ENCODE data around the gene PEX13.

The PEX13 gene

DNA sequence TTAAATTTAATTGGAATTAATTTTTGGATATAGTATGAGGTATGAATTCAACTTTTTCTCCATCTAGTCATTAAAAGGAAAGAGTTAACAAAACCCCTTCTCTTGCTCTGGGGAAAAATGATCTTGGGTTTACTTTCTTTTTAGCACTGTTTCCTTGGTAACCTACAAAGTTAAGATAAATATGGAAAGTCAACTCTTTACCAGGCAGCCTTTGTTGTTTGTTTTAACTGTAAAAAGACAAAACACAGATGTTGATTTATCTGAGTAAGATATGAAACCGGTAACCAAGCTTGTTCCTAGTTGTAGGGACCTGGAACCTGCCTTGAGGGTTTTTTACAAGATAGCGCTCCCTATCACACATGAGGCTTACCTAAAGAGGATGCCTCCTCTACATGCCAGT lies 38.0 kb downstream of the PEX13 start:
- Histone ChIP-seq H3K4me1 (ENCODE audit: control extremely low read depth in 1 of 4, control insufficient read depth in 4 of 4, insufficient read depth in 4 of 4, low read length in 3 of 4) (peaks cover 0 to 5% (median 2%) of the 10 kb centered on the region in 4 experiments), H3K36me3 (ENCODE audit: control insufficient read depth in 4 of 4, insufficient read depth in 4 of 4, low read length in 3 of 4) (peaks cover 2 to 19% (median 8%) of the 10 kb centered on the region in 4 experiments), H3K27ac (ENCODE audit: insufficient read depth in 1 of 2, low read depth in 1 of 2, low read length in 2 of 2, poor library complexity in 1 of 2, severe bottlenecking in 2 of 2) (peak overlapping the region; percentile 67 to 80), H3K4me3 (ENCODE audit: control insufficient read depth in 1 of 7, extremely low read depth in 1 of 7, insufficient read depth in 4 of 7, low read depth in 2 of 7, low read length in 6 of 7) (no peak overlapping the region), H3K27me3 (replicated peaks in 2 of 5; ENCODE audit: control insufficient read depth in 4 of 5, insufficient read depth in 5 of 5, low read length in 4 of 5) (no peaks in the 10 kb centered on the region), H3K9me3 (ENCODE audit: control extremely low read depth in 1 of 5, control insufficient read depth in 4 of 5, insufficient read depth in 2 of 5, low read depth in 1 of 5, low read length in 4 of 5) (no peaks in the 10 kb centered on the region)
- DNase-seq = peak; percentile 25 to 79 (median 72)
- WGBS (ENCODE audit: insufficient coverage) = 90% methylated on average over 2 of the region's 2 CpGs
- CTCF ChIA-PET = no interaction called here
- POLR2A ChIA-PET = no interaction called here

DNA sequence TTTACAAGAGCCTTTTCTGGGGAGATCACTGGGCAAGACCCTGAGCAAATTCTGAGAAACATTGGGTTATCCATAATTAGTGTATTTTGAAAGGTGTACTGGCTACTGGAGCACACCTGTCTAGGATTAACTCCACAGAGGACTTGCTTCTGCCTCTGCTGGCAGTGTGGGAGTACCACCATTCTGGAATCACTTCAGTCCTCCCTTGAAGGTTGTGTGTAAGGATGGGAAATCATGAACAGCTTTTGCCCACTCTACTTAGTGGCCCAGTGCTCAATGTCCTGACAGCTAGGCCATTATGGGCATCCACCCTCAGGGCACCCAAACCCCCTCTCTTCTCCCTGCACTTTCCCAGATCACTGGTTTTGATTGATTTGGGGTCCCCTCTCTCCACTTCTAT lies 40.0 kb downstream of the PEX13 start:
- POLR2A ChIA-PET = no interaction called here
- CTCF ChIA-PET = no interaction called here

DNA sequence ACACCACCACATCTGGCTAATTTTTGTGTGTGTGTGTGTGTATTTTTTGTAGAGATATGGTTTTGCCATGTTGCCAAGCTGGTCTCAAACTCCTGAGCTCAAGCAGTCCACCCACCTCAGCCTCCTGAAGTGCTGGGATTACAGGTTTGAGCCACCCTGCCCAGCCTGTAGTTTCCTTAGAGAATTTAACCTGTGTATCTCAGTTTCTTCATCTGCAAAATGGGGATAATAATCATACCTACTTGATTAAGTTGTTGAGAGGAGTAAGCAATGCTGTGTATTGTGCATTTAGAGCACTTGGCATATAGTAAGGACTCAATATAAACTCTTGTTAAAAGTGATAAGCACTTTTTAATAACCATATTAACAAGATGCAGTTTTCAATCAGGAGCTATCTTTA lies 41.9 kb downstream of the PEX13 start:
- H3K9me3 ChIP-seq (ENCODE audit: control extremely low read depth in 1 of 5, control insufficient read depth in 4 of 5, insufficient read depth in 2 of 5, low read depth in 1 of 5, low read length in 4 of 5) = no peaks in the 10 kb centered on the region
- H3K4me1 ChIP-seq (ENCODE audit: control extremely low read depth in 1 of 4, control insufficient read depth in 4 of 4, insufficient read depth in 4 of 4, low read length in 3 of 4) = peaks cover 0 to 5% (median 2%) of the 10 kb centered on the region in 4 experiments
- no peaks in the 10 kb centered on the region for H3K27me3 ChIP-seq (replicated peaks in 2 of 5; ENCODE audit: control insufficient read depth in 4 of 5, insufficient read depth in 5 of 5, low read length in 4 of 5)
- H3K27ac ChIP-seq (ENCODE audit: insufficient read depth in 1 of 2, low read depth in 1 of 2, low read length in 2 of 2, poor library complexity in 1 of 2, severe bottlenecking in 2 of 2) = no peak overlapping the region
- peaks cover 0 to 10% (median 1%) of the 10 kb centered on the region in 4 experiments for H3K36me3 ChIP-seq (ENCODE audit: control insufficient read depth in 4 of 4, insufficient read depth in 4 of 4, low read length in 3 of 4)
- POLR2A ChIA-PET = no interaction called here
- CTCF ChIA-PET = interaction anchor here (0.5 to 1.0 kb wide), 2 partner anchors 14 to 17 kb away, joined by 3 read pairs; no protein-coding TSS in a partner anchor
- DNase-seq = no peak
- H3K4me3 ChIP-seq (ENCODE audit: control insufficient read depth in 1 of 7, extremely low read depth in 1 of 7, insufficient read depth in 4 of 7, low read depth in 2 of 7, low read length in 6 of 7) = no peak overlapping the region

More for the DNA sequence above, 40.0 kb downstream of the PEX13 start:
- DNase-seq = no peak
- H3K27me3 ChIP-seq (replicated peaks in 2 of 5; ENCODE audit: control insufficient read depth in 4 of 5, insufficient read depth in 5 of 5, low read length in 4 of 5) = no peaks in the 10 kb centered on the region
- no peak overlapping the region for H3K4me3 ChIP-seq (ENCODE audit: control insufficient read depth in 1 of 7, extremely low read depth in 1 of 7, insufficient read depth in 4 of 7, low read depth in 2 of 7, low read length in 6 of 7)
- no peak overlapping the region for H3K27ac ChIP-seq (ENCODE audit: insufficient read depth in 1 of 2, low read depth in 1 of 2, low read length in 2 of 2, poor library complexity in 1 of 2, severe bottlenecking in 2 of 2)
- peaks cover 2 to 16% (median 5%) of the 10 kb centered on the region in 4 experiments for H3K36me3 ChIP-seq (ENCODE audit: control insufficient read depth in 4 of 4, insufficient read depth in 4 of 4, low read length in 3 of 4)
- peaks cover 0 to 5% (median 2%) of the 10 kb centered on the region in 4 experiments for H3K4me1 ChIP-seq (ENCODE audit: control extremely low read depth in 1 of 4, control insufficient read depth in 4 of 4, insufficient read depth in 4 of 4, low read length in 3 of 4)
- H3K9me3 ChIP-seq (ENCODE audit: control extremely low read depth in 1 of 5, control insufficient read depth in 4 of 5, insufficient read depth in 2 of 5, low read depth in 1 of 5, low read length in 4 of 5) = no peaks in the 10 kb centered on the region

DNA sequence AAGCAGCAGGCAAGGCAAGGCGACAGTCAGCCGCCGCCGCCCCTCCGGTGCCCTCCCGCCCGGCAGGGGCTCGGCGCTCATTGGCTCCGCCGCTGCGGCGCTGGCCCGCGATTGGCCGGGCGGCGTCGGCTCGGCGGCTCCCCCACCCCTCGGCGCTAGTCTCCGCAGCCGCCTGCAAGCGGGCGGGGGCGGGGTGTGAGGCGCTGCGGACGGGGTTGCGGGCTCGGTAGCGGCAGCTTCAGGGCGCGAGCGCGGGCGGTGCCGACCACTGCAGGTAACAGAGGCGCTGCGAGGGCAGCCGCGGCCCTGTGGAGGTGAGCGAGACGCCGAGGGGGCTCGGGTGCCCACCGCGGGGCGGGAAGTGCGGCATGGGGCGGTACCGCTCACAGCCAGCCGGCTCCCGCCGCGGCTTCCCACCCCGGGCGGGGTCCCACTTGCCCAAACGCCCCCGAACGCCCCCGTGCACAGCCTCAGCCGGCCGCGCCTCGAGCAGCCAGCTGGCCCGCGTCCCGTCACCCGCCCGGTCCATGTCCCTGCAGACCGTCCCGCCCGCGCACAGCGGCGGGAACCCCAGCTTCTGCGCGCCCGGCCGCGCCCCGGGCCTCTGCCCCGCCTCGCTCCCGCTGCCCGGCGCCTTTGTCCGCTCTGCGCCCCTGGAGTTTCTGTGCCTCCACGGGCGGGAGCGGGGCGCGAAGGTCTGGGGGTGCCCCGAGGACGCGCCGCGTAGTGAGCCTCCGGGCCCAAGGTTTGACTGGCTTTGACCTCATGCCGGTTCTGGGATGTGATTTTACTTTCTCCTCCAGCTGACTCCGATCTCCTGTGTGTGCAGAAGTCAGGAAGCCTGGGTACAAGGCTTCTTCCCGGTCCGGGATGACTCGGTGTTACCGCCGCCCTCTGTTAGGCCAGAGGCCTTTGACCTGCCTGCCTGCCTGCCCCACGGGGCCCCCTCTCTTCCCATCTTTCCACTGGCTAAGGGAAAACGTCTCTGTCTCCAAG lies 48.5 kb downstream of the PEX13 start, which contains the start of gene SANBR:
Gene SANBR, plus strand, starts transcription at position 158 of the 996 bp plus-strand sequence. CDS start 4,480 bp downstream, outside the sequence.
- H3K27me3 ChIP-seq (replicated peaks in 2 of 5; ENCODE audit: control insufficient read depth in 4 of 5, insufficient read depth in 5 of 5, low read length in 4 of 5) = no peaks in the 10 kb centered on the region
- ChIA-PET POLR2A (interaction anchor here (1.4 kb wide), 1 partner anchor 48 kb away, joined by 5 read pairs; the partner anchor contains the start of genes PEX13 and PUS10), CTCF (interaction anchor here (0.6 to 1.3 kb wide), 4 partner anchors 18 to 441 kb away, joined by 3 to 4 read pairs (median 3); no protein-coding TSS in a partner anchor)
- H3K27ac ChIP-seq (ENCODE audit: insufficient read depth in 1 of 2, low read depth in 1 of 2, low read length in 2 of 2, poor library complexity in 1 of 2, severe bottlenecking in 2 of 2) = peak within 1 kb of the TSS in 1 of 2 experiments; percentile 49
- DNase-seq = peak; percentile 84 to 94 (median 91)
- H3K9me3 ChIP-seq (ENCODE audit: control extremely low read depth in 1 of 5, control insufficient read depth in 4 of 5, insufficient read depth in 2 of 5, low read depth in 1 of 5, low read length in 4 of 5) = no peaks in the 10 kb centered on the region
- H3K4me1 ChIP-seq (ENCODE audit: control extremely low read depth in 1 of 4, control insufficient read depth in 4 of 4, insufficient read depth in 4 of 4, low read length in 3 of 4) = peaks cover 5 to 14% (median 12%) of the 10 kb centered on the region in 4 experiments
- H3K4me3 ChIP-seq (ENCODE audit: control insufficient read depth in 1 of 7, extremely low read depth in 1 of 7, insufficient read depth in 4 of 7, low read depth in 2 of 7, low read length in 6 of 7) = peak within 1 kb of the TSS; percentile 76 to 93 (median 87)
- under 1% methylated on average over 105 of the region's 112 CpGs for WGBS (ENCODE audit: insufficient coverage)
- H3K36me3 ChIP-seq (ENCODE audit: control insufficient read depth in 4 of 4, insufficient read depth in 4 of 4, low read length in 3 of 4) = peaks cover 0 to 10% (median 3%) of the 10 kb centered on the region in 4 experiments

DNA sequence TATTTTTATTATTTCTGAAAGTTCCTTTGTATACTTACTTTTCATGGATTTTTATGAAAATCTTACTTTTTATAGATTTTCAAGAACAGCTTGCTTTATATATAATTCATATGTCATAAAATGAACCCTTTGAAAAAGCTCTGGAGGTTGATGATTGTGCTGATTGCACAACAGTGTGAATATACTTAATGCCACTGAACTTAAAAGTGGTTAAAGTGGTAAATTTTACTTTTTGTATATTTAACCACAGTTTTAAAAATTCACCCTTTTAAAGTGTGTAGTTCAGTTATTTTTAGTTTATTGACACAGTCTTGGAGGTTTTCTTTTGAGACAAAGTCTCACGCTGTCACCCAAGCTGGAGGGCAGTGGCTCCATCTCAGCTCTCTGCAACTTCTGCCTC lies 56.6 kb downstream of the PEX13 start:
- no peaks in the 10 kb centered on the region for H3K4me1 ChIP-seq (ENCODE audit: control extremely low read depth in 1 of 4, control insufficient read depth in 4 of 4, insufficient read depth in 4 of 4, low read length in 3 of 4)
- no peak overlapping the region for H3K27ac ChIP-seq (ENCODE audit: insufficient read depth in 1 of 2, low read depth in 1 of 2, low read length in 2 of 2, poor library complexity in 1 of 2, severe bottlenecking in 2 of 2)
- POLR2A ChIA-PET = no interaction called here
- H3K27me3 ChIP-seq (replicated peaks in 2 of 5; ENCODE audit: control insufficient read depth in 4 of 5, insufficient read depth in 5 of 5, low read length in 4 of 5) = no peaks in the 10 kb centered on the region
- CTCF ChIA-PET = no interaction called here
- H3K4me3 ChIP-seq (ENCODE audit: control insufficient read depth in 1 of 7, extremely low read depth in 1 of 7, insufficient read depth in 4 of 7, low read depth in 2 of 7, low read length in 6 of 7) = no peak overlapping the region
- no peak for DNase-seq
- H3K9me3 ChIP-seq (ENCODE audit: control extremely low read depth in 1 of 5, control insufficient read depth in 4 of 5, insufficient read depth in 2 of 5, low read depth in 1 of 5, low read length in 4 of 5) = no peaks in the 10 kb centered on the region
- H3K36me3 ChIP-seq (ENCODE audit: control insufficient read depth in 4 of 4, insufficient read depth in 4 of 4, low read length in 3 of 4) = peaks cover 4 to 22% (median 18%) of the 10 kb centered on the region in 4 experiments
- WGBS (ENCODE audit: insufficient coverage) = 86% methylated on average over 1 of the region's 1 CpG

DNA sequence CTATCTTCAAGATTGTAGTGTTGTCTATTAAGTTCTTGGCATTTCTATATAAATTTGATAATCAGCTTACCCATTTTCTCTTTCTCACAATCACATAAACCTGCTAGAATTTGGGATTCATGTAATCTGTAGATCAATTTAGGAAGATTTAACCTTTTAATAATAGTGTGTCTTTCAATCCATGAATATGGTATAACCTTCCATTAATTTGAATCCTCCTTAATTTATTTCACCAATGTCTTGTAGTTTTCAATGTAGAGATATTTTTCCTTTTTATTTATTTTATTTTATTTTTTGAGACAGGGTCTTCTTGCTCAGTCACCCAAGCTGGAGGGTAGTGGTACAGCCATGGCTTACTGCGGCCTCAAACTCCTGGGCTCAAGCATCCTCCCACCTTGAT lies 68.4 kb downstream of the PEX13 start:
- WGBS (ENCODE audit: insufficient coverage) = no CpG with 5 or more reads among the region's 1 CpG
- POLR2A ChIA-PET = no interaction called here
- no peak for DNase-seq
- H3K36me3 ChIP-seq (ENCODE audit: control insufficient read depth in 4 of 4, insufficient read depth in 4 of 4, low read length in 3 of 4) = peaks cover 3 to 18% (median 6%) of the 10 kb centered on the region in 4 experiments
- no peaks in the 10 kb centered on the region for H3K9me3 ChIP-seq (ENCODE audit: control extremely low read depth in 1 of 5, control insufficient read depth in 4 of 5, insufficient read depth in 2 of 5, low read depth in 1 of 5, low read length in 4 of 5)
- no peak overlapping the region for H3K27ac ChIP-seq (ENCODE audit: insufficient read depth in 1 of 2, low read depth in 1 of 2, low read length in 2 of 2, poor library complexity in 1 of 2, severe bottlenecking in 2 of 2)
- CTCF ChIA-PET = interaction anchor here (0.5 to 1.2 kb wide), 2 partner anchors 13 to 707 kb away, joined by 3 to 4 read pairs; no protein-coding TSS in a partner anchor
- H3K4me3 ChIP-seq (ENCODE audit: control insufficient read depth in 1 of 7, extremely low read depth in 1 of 7, insufficient read depth in 4 of 7, low read depth in 2 of 7, low read length in 6 of 7) = no peak overlapping the region
- no peaks in the 10 kb centered on the region for H3K4me1 ChIP-seq (ENCODE audit: control extremely low read depth in 1 of 4, control insufficient read depth in 4 of 4, insufficient read depth in 4 of 4, low read length in 3 of 4)
- no peaks in the 10 kb centered on the region for H3K27me3 ChIP-seq (replicated peaks in 2 of 5; ENCODE audit: control insufficient read depth in 4 of 5, insufficient read depth in 5 of 5, low read length in 4 of 5)

DNA sequence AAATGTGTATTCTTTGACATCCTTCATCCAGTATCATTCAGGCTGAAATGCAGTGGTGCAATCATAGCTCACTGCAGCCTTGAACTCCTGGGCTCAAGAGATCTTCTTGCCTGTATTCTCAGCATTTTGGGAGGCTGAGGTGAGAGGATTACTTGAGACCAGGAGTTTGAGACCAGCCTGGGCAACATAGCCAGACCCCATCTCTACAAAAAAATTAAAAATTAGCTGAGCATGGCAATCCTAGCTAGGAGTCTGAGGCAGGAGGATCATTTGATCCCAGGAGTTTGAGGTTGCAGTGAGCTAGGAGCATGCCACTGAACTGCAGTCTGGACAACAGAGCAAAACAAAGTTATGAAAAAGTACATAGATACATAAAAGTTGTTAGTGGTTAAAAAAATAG lies 72.3 kb downstream of the PEX13 start:
- Histone ChIP-seq H3K36me3 (ENCODE audit: control insufficient read depth in 4 of 4, insufficient read depth in 4 of 4, low read length in 3 of 4) (peaks cover 3 to 18% (median 8%) of the 10 kb centered on the region in 4 experiments), H3K9me3 (ENCODE audit: control extremely low read depth in 1 of 5, control insufficient read depth in 4 of 5, insufficient read depth in 2 of 5, low read depth in 1 of 5, low read length in 4 of 5) (no peaks in the 10 kb centered on the region), H3K4me1 (ENCODE audit: control extremely low read depth in 1 of 4, control insufficient read depth in 4 of 4, insufficient read depth in 4 of 4, low read length in 3 of 4) (no peaks in the 10 kb centered on the region), H3K27ac (ENCODE audit: insufficient read depth in 1 of 2, low read depth in 1 of 2, low read length in 2 of 2, poor library complexity in 1 of 2, severe bottlenecking in 2 of 2) (no peak overlapping the region), H3K27me3 (replicated peaks in 2 of 5; ENCODE audit: control insufficient read depth in 4 of 5, insufficient read depth in 5 of 5, low read length in 4 of 5) (no peaks in the 10 kb centered on the region), H3K4me3 (ENCODE audit: control insufficient read depth in 1 of 7, extremely low read depth in 1 of 7, insufficient read depth in 4 of 7, low read depth in 2 of 7, low read length in 6 of 7) (no peak overlapping the region)
- POLR2A ChIA-PET = no interaction called here
- CTCF ChIA-PET = interaction anchor here (1.2 kb wide), 1 partner anchor 9 kb away, joined by 6 read pairs; no protein-coding TSS in a partner anchor
- no peak for DNase-seq

Data from common myeloid progenitor, CD34-positive (primary cell).